HG02973 (cell line): ENCODE results near the gene GOLGA6L25.
"Not testable (repeated sequence)": the region's sequence is repeated elsewhere in the genome, so short reads cannot be mapped to it uniquely, and the experiment has no call there.

Experiments
- ATAC-seq: cut with Tn5 transposase; IDR thresholded peaks from one replicate; pipeline ENCODE4 v1.9.1; 2021; ENCODE audit warnings: moderate library complexity; ENCODE audit not compliant: unreplicated experiment

The GOLGA6L25 gene, protein sequence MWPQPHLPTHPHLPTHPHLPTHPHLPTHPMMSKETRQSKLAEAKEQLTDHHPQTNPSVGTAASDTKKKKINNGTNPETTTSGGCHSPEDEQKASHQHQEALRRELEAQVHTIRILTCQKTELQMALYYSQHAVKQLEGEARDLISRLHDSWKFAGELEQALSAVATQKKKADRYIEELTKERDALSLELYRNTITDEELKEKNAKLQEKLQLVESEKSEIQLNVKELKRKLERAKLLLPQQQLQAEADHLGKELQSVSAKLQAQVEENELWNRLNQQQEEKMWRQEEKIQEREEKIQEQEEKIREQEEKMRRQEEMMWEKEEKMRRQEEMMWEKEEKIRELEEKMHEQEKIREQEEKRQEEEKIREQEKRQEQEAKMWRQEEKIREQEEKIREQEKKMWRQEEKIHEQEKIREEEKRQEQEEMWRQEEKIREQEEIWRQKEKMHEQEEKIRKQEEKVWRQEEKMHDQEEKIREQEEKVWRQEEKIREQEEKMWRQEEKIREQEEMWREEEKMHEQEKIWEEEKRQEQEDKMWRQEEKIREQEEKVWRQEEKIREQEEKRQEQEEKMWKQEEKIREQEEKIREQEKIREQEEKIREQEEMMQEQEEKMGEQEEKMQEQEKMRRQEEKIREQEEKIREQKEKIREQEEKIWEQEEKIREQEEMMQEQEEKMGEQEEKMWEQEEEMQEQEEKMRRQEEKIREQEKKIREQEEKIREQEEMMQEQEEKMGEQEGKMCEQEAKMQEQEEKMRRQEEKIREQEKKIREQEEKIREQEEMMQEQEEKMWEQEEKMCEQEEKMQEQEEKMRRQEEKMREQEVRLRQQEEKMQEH

GRCh38 chr15:28553268-28553667 is at the start of gene GOLGA6L25:
GOLGA6L25 (plus strand) TSS chr15:28553568; CDS start chr15:28553629, 61 bp downstream.
- ATAC-seq = not testable (repeated sequence)

- not testable (repeated sequence) for ATAC-seq
These were observed 45.0 kb upstream of the GOLGA6L25 start for GRCh38 chr15:28508217-28508889.

- not testable (repeated sequence) for ATAC-seq
These were observed 39.2 kb upstream of the GOLGA6L25 start for GRCh38 chr15:28514128-28514527.

GRCh38 chr15:28515208-28515607 is 38.2 kb upstream of the GOLGA6L25 start:
- ATAC-seq = not testable (repeated sequence)

GRCh38 chr15:28532954-28533353 is 20.4 kb upstream of the GOLGA6L25 start, which contains the start of gene GOLGA8G:
GOLGA8G (minus strand) TSS chr15:28532971; CDS start chr15:28532909, 62 bp downstream.
- ATAC-seq = not testable (repeated sequence)

- not testable (repeated sequence) for ATAC-seq
These were observed 20.0 kb downstream of the GOLGA6L25 start for GRCh38 chr15:28573351-28573750.

- ATAC-seq = not testable (repeated sequence)
These were observed 35.7 kb downstream of the GOLGA6L25 start for GRCh38 chr15:28588977-28589606.

DNA sequence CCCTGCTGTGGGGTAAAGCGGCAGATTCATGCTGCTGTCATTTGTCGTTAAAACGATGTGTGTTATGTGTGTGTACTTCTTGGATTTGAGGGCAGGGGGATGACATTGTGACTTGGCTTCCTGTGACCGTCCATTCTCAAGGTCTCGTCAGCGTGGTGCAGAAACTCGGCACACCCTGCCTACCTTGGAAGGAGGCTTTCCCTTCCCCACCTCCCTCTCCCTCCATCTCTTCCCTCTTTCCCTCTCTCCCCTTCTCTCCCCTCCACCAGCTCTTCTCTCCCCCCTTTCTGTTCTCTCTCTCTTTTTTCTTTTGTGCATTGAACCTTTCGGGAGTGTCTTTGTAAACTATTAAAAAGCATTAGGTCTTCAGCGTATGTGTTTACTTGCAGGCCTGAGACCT is 36.4 kb downstream of the GOLGA6L25 start:
- not testable (repeated sequence) for ATAC-seq

DNA sequence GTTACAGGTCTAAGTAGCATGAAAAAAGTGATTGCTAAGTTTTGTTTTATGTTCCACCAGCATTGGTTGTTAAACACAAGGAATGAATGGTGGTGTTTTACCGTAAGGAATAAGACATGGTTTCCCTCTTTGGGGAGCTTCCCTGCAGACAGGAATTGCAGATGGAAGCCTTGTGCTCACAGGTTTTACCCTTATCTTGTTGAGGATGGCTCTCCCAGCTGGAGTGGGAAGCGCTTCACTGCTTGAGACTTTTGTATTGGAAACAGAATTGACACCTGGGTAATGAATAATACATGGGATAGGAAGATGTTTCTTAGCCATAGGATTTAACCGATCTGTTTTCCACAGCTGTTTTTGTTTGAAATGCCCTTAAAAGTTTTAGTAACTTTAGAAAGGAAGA is 39.0 kb downstream of the GOLGA6L25 start:
- not testable (repeated sequence) for ATAC-seq

DNA sequence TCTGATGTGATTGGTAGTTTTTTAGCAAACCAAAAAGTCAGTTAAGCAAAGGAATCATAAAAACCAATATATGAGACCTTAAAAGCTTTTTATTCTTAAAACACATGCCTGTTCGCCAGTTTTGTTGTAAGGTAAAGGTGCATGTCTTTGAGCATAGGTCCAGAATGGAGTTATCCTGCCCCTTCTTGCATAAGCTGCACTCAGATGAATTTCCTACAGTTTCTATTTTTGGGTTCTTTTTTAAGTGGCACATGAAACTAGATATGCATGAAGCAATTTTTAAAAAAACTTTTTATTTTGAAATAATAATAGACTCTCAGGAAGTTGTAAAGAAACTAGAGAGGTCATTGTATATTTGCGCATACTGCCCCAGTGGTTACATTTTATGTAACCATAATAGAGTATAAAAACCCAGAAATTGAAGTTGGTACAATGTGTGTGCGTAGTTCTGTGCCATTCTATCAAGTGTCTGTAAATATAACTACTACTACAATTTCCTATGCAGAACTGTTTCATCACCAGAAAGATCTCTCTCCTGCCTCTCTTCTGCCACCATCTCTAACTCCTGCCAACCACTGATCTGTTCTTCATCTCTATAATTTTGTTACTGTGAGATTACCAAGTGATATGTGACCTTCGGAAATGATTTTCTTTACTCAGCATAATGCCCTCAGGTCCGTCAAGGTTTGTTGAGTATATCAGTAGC is 40.2 kb downstream of the GOLGA6L25 start:
- not testable (repeated sequence) for ATAC-seq

- ATAC-seq = not testable (repeated sequence)
These were observed 44.1 kb downstream of the GOLGA6L25 start for GRCh38 chr15:28597471-28597870.

DNA sequence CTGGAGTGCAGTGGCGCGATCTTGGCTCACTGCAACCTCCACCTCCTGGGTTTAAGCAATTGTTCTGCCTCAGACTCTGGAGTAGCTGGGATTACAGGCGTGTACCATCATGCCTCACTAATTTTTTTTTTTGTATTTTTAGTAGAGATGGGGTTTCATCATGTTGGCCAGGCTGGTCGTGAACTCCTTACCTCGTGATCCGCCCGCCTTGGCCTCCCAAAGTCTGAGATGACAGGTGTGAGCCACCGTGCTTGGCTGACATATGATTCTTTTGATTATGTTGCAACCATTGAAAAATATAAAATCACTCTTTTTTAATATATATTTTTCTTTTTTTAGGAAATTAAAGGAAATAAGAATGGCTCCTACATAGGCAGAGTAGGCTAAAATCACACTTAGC is 44.8 kb downstream of the GOLGA6L25 start:
- ATAC-seq = not testable (repeated sequence)

- not testable (repeated sequence) for ATAC-seq
These were observed 48.8 kb downstream of the GOLGA6L25 start for GRCh38 chr15:28602152-28602551.
